ENCODE data around the gene COL9A3. TPM values are rescaled to one million over a fixed set of nuclear protein-coding genes. Genes with fewer than 3 reads are reported as not detected.

The COL9A3 gene
- total and polyA plus RNA-seq, 2 of the 8 experiments (the other 6 are each of a cell fraction or from before 2014, with no cell fraction given) = 21.7 to 80.1 TPM

DNA sequence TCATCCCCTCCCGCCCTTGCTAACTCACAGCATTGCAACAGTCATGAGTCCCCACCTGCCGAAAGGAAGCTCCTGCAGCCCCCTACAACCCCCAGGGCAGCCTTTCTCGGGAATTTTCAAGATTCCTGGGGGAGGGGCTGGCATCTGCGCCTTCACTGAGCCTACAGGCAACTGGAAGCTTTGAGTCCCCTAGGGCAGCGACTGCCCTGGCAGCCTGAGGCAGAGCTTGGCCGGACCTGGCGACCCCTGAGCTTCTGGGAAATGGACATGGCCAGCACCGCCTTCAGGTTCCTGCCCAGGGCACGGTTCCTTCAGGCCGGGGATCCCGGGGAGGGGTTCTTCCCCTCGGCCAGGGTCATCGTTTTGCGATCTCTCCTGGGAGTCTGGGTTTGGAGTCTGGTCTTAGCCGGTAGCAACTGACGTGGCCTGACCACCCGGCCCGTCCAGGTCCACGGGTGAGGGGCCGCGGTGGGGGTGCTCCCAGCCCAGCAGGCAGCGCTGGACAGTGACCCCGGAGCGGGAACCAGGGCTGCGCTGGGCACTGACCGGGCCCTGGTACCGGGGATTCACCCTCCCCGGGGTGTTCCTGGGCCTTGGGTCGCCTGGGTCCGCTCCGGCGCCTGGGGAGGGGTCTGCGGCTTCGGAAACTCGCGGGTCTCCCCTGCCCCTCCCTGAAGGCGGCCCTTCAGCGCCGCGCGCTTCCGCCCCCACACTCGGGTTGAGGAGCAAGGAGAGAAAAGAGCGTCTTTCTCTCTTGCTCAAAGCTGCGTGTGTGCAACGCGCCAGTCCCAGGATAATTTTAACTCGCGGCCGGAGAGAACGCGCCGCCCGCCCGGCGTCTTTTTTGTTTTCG, 593 bp upstream of the COL9A3 start:
- DNase-seq (ENCODE audit: low read depth in 1 of 2, low spot score in 2 of 2) (peak; percentile 84), FAIRE-seq (no peak)
- peaks cover 0 to 3% of the 10 kb centered on the region in 2 experiments for H4K20me1 ChIP-seq (replicated peaks in 1 of 2; ENCODE audit: control insufficient read depth in 1 of 2, insufficient read depth in 2 of 2, low read length in 2 of 2)
- no peak overlapping the region for H2AK5ac ChIP-seq (ENCODE audit: low read depth, low read length)
- CTCF ChIA-PET (ENCODE audit: partially characterized antibody) = interaction anchor here (1.0 to 3.5 kb wide), 9 partner anchors 9 to 156 kb away, joined by 3 to 15 read pairs (median 4); partner anchors contain the start of gene OGFR
- H4K8ac ChIP-seq (ENCODE audit: extremely low read depth, insufficient read depth, low read length) = peak overlapping the region; percentile 90
- H3K36me3 ChIP-seq (ENCODE audit: control insufficient read depth in 2 of 4, insufficient read depth in 4 of 4, low read length in 3 of 4) = peaks cover 0 to 19% (median 3%) of the 10 kb centered on the region in 4 experiments; a peak in 2 of 8 replicates
- H3K9ac ChIP-seq (replicated peaks in 1 of 4; ENCODE audit: extremely low read depth in 1 of 4, low read depth in 3 of 4, low read length in 3 of 4) = peak overlapping the region; percentile 39 to 62 (median 56); a peak in 6 of 7 replicates
- H3K18ac ChIP-seq (ENCODE audit: extremely low read depth, low read length) = peak overlapping the region; percentile 81
- peak overlapping the region; percentile 50 for H2BK12ac ChIP-seq (ENCODE audit: low read depth, low read length)
- H3K27ac ChIP-seq (ENCODE audit: low read depth, low read length) = peak overlapping the region; percentile 28; the same call in 1 of the 2 replicates
- no peak overlapping the region for H3K23ac ChIP-seq (ENCODE audit: insufficient read length)
- H4K5ac ChIP-seq (ENCODE audit: insufficient read length, low read depth, low read length) = peak overlapping the region; percentile 8
- peak overlapping the region; percentile 96; the same call in 1 of the 2 replicates for H2BK15ac ChIP-seq (ENCODE audit: low read length)
- no peaks in the 10 kb centered on the region for H3K79me2 ChIP-seq (ENCODE audit: control insufficient read depth in 1 of 2, insufficient read depth in 2 of 2, low read length in 2 of 2)
- H3K9me3 ChIP-seq (ENCODE audit: insufficient read depth in 2 of 2, low read depth in 1 of 2, low read length in 1 of 2) = no peaks in the 10 kb centered on the region
- no peak overlapping the region for H3K14ac ChIP-seq (ENCODE audit: insufficient read length)
- WGBS, 2 experiments (ENCODE audit: extremely low coverage in 1 of 2, insufficient coverage in 1 of 2, insufficient read length in 1 of 2, insufficient replicate concordance in 2 of 2, low coverage in 1 of 2, low lambda C conversion rate in 2 of 2, missing lambda C conversion rate in 1 of 2) = 2% methylated on average over 43 of the region's 57 CpGs; no CpG with 5 or more reads in 1 of the 2 experiments
- peak overlapping the region; percentile 90 for H3K4ac ChIP-seq (replicated peaks; ENCODE audit: insufficient read length, low read depth, low read length)
- H3K4me1 ChIP-seq (replicated peaks in 1 of 4; ENCODE audit: control insufficient read depth in 3 of 4, insufficient read depth in 4 of 4, low read length in 3 of 4) = peaks cover 0 to 17% (median 11%) of the 10 kb centered on the region in 4 experiments; a peak in 5 of 7 replicates
- H3K27me3 ChIP-seq (replicated peaks in 1 of 4; ENCODE audit: control insufficient read depth in 3 of 4, extremely low read depth in 1 of 4, insufficient read depth in 3 of 4, low read length in 3 of 4) = peaks cover 0 to 8% (median 2%) of the 10 kb centered on the region in 4 experiments; a peak in 2 of 7 replicates
- no peak overlapping the region; the same call in 1 of the 2 replicates for H2BK20ac ChIP-seq (ENCODE audit: low read length)
- peak overlapping the region; percentile 54 to 71 (median 63) for H3K4me3 ChIP-seq (ENCODE audit: extremely low read depth in 1 of 4, insufficient read depth in 2 of 4, low read depth in 3 of 4, low read length in 4 of 4)
- H3K79me1 ChIP-seq (ENCODE audit: low read depth, low read length) = no peaks in the 10 kb centered on the region
- peak overlapping the region; percentile 28 for H2BK120ac ChIP-seq (replicated peaks; ENCODE audit: low read depth, low read length)
- POLR2A ChIA-PET (ENCODE audit: partially characterized antibody) = interaction anchor here (0.8 to 4.6 kb wide), 29 partner anchors 9 to 452 kb away, joined by 3 to 22 read pairs (median 6); partner anchors contain the start of genes GID8, MRGBP, OGFR and SLCO4A1
- H4K91ac ChIP-seq (replicated peaks; ENCODE audit: insufficient read length, low read length) = peak overlapping the region; percentile 81
- no peak overlapping the region for H2AFZ ChIP-seq (ENCODE audit: low read length)
- peak overlapping the region; percentile 83; the same call in 1 of the 2 replicates for H2BK5ac ChIP-seq (ENCODE audit: low read depth, low read length)
- peak overlapping the region; percentile 64 for H3K56ac ChIP-seq (replicated peaks; ENCODE audit: insufficient read length, low read depth, low read length)
- peak overlapping the region; percentile 62 to 97 for H3K4me2 ChIP-seq (ENCODE audit: insufficient read depth in 1 of 2, low read depth in 2 of 2, low read length in 2 of 2)
- H3K23me2 ChIP-seq (ENCODE audit: low read depth, low read length) = peaks cover 13% of the 10 kb centered on the region
- no peak for TF ChIP-seq SAP30 (IDR thresholded peaks at IDR 0.05; ENCODE audit: insufficient read depth, insufficient replicate concordance, low read length)
- TF ChIP-seq JUND (IDR thresholded peaks at IDR 0.05; ENCODE audit: low read length) = no peak
- TF ChIP-seq BCL11A (IDR thresholded peaks at IDR 0.05; ENCODE audit: low read depth in 2 of 2, low read length in 2 of 2) = no peak
- TF ChIP-seq TAF1 (IDR thresholded peaks at IDR 0.05; ENCODE audit: low read depth, low read length) = peak; percentile 31; the same call in 1 of the 2 replicates
- TF ChIP-seq RAD21 (IDR thresholded peaks at IDR 0.05 in 1 of 2, conservative IDR thresholded peaks at IDR 0.05 in 1 of 2; ENCODE audit: low read depth in 2 of 2, low read length in 2 of 2) = peak in 1 of 2 experiments; percentile 14; a peak in 1 of 4 replicates
- no peak for TF ChIP-seq KDM5A (IDR thresholded peaks at IDR 0.05; ENCODE audit: low read length)
- no peak; the same call in 1 of the 2 replicates for TF ChIP-seq SUZ12 (IDR thresholded peaks at IDR 0.05; ENCODE audit: low read length)
- TF ChIP-seq, protein P1, sequence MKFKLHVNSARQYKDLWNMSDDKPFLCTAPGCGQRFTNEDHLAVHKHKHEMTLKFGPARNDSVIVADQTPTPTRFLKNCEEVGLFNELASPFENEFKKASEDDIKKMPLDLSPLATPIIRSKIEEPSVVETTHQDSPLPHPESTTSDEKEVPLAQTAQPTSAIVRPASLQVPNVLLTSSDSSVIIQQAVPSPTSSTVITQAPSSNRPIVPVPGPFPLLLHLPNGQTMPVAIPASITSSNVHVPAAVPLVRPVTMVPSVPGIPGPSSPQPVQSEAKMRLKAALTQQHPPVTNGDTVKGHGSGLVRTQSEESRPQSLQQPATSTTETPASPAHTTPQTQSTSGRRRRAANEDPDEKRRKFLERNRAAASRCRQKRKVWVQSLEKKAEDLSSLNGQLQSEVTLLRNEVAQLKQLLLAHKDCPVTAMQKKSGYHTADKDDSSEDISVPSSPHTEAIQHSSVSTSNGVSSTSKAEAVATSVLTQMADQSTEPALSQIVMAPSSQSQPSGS (IDR thresholded peaks at IDR 0.05; ENCODE audit: low read length) = no peak

Data from H1 (cell line).